K562 (cell line): ENCODE data around the gene SMOC2. TPM values are rescaled to one million over a fixed set of nuclear protein-coding genes. Genes with fewer than 3 reads are reported as not detected.

Experiments used
- ATAC-seq: fragments of 200-7000 bp; cut with Tn5 transposase; 3 replicates; pipeline ENCODE4 v1.9.1; 2020; ENCODE audit warnings: moderate library complexity
- BruUV-seq: library from RNA; stranded (reverse); fragments of 400-500 nt; replicated peaks from 2 replicates; lab custom pipeline; 2021; lab: Mats Ljungman, UMichigan
- CTCF ChIA-PET: fragments of 300-600 bp; formaldehyde crosslinking; extraction: SDS; loops from one replicate; lab custom pipeline; 2021; ENCODE audit warnings: low intra/inter-chr PET ratio; lab: Yijun Ruan, JAX
- POLR2A ChIA-PET: fragments of 300-600, 350-650 bp; sonication (Branson Sonifier 250); formaldehyde crosslinking; extraction: SDS; loops from one replicate; lab custom pipeline; 2021; ENCODE audit warnings: antibody characterized with exemption, inconsistent platforms; lab: Yijun Ruan, JAX
- DNase-seq, 4 experiments: peaks; one replicate each; pipeline versions ENCODE4 v3.0.0 to v3.0.0-alpha.2; 2011 to 2018; ENCODE audit warnings: low spot score in 3 of 4, mixed read lengths in 3 of 4; ENCODE audit errors: extremely low read depth in 1 of 4
- FAIRE-seq: peaks from 2 replicates; lab custom pipeline; 2011; peaks lifted over from hg19 to GRCh38; lab: Jason Lieb, UNC
- H2AFZ ChIP-seq: 2 replicates; pipeline ENCODE4 v1.6.0; 2011; ENCODE audit warnings: low read depth, low read length, control low read depth, inconsistent platforms
- H3K27ac ChIP-seq: fragments of 200-600 bp; 3 replicates; pipeline ENCODE4 v1.8.0; 2011; ENCODE audit warnings: low read depth, mild to moderate bottlenecking, control low read depth, inconsistent platforms, low read length, moderate library complexity, mixed read lengths; ENCODE audit errors: extremely low read depth
- H3K27me3 ChIP-seq, 2 experiments: fragments of 300-600 bp in 1 of 2; 2 replicates in 1 of 2; 3 replicates in 1 of 2; pipeline versions ENCODE4 v1.6.0 to v1.8.0; 2011; ENCODE audit warnings: inconsistent platforms in 2 of 2, low read length in 2 of 2, mild to moderate bottlenecking in 1 of 2, mixed read lengths in 1 of 2, moderate library complexity in 1 of 2; ENCODE audit not compliant: control insufficient read depth in 2 of 2, insufficient read depth in 2 of 2
- H3K36me3 ChIP-seq: fragments of 300-600 bp; 3 replicates; pipeline ENCODE4 v1.8.0; 2011; ENCODE audit warnings: mild to moderate bottlenecking, low read length, inconsistent platforms; ENCODE audit not compliant: control insufficient read depth, insufficient read depth
- H3K4me1 ChIP-seq, 2 experiments: fragments of 200-600 bp in 1 of 2; replicated peaks in 1 of 2; 2 replicates in 1 of 2; 3 replicates in 1 of 2; pipeline versions ENCODE4 v1.5.1 to v1.8.0; 2011; ENCODE audit warnings: inconsistent platforms in 2 of 2, low read length in 2 of 2, mild to moderate bottlenecking in 1 of 2, mixed read lengths in 1 of 2, moderate library complexity in 1 of 2; ENCODE audit not compliant: control insufficient read depth in 2 of 2, insufficient read depth in 2 of 2
- H3K4me2 ChIP-seq: 2 replicates; pipeline ENCODE4 v1.6.1; 2011; ENCODE audit warnings: low read length, control low read depth, inconsistent platforms, mixed read lengths; ENCODE audit not compliant: insufficient read depth
- H3K4me3 ChIP-seq: fragments of 200-600 bp; sonication (generic), shearing (Covaris generic); 2 replicates; pipeline ENCODE4 v1.5.1; 2016; ENCODE audit warnings: control low read depth, inconsistent platforms
- H3K79me2 ChIP-seq: fragments of 200-600 bp; 3 replicates; pipeline ENCODE4 v1.8.0; 2011; ENCODE audit warnings: low read length, inconsistent platforms; ENCODE audit not compliant: control insufficient read depth, insufficient read depth
- H3K9ac ChIP-seq, 2 experiments: 2 replicates each; pipeline versions ENCODE4 v1.6.0 to v1.6.1; 2011; ENCODE audit warnings: low read depth in 2 of 2, low read length in 2 of 2, control low read depth in 1 of 2, inconsistent platforms in 1 of 2, mild to moderate bottlenecking in 1 of 2, mixed read lengths in 1 of 2; ENCODE audit not compliant: insufficient read depth in 1 of 2
- H3K9me1 ChIP-seq: one replicate; pipeline ENCODE4 v1.6.0; 2011; ENCODE audit warnings: inconsistent platforms, mild to moderate bottlenecking, low read length, moderate library complexity; ENCODE audit not compliant: control insufficient read depth, insufficient read depth
- H3K9me3 ChIP-seq: replicated peaks from 2 replicates; pipeline ENCODE4 v1.5.1; 2011; ENCODE audit warnings: low read depth, low read length, inconsistent platforms; ENCODE audit not compliant: control insufficient read depth, insufficient read depth
- H4K20me1 ChIP-seq: replicated peaks from 2 replicates; pipeline ENCODE4 v1.6.1; 2011; ENCODE audit warnings: low read length, inconsistent platforms, mixed read lengths; ENCODE audit not compliant: control insufficient read depth, insufficient read depth
- E2F8 ChIP-seq: fragments of 450-650 bp; IDR thresholded peaks from 2 replicates; pipeline ENCODE4 v1.7.1; 2018; ENCODE audit warnings: mild to moderate bottlenecking, low read depth; ENCODE audit not compliant: partially characterized antibody
- FOXA3 ChIP-seq, 2 experiments: fragments of 450-650 bp in 1 of 2; sonication (generic) in 1 of 2; formaldehyde crosslinking; IDR thresholded peaks in 1 of 2; conservative IDR thresholded peaks in 1 of 2; 2 replicates each; pipeline versions ENCODE4 v1.4.0 to v1.8.0; 2020 to 2022; ENCODE audit warnings: mild to moderate bottlenecking in 2 of 2, missing genetic modification reagents in 1 of 2
- GABPB2 ChIP-seq: fragments of 250-450 bp; sonication (Bioruptor Pico); conservative IDR thresholded peaks from 2 replicates; pipeline ENCODE4 v1.5.1; 2021; ENCODE audit warnings: mild to moderate bottlenecking
- MEF2A ChIP-seq: IDR thresholded peaks from 2 replicates; pipeline ENCODE4 v1.6.1; 2011; ENCODE audit warnings: low read depth, mild to moderate bottlenecking, low read length, moderate library complexity; ENCODE audit not compliant: control insufficient read depth
- SREBF2 ChIP-seq: sonication (generic); formaldehyde crosslinking; IDR thresholded peaks from 2 replicates; pipeline ENCODE4 v1.4.0; 2020; ENCODE audit warnings: mild to moderate bottlenecking, missing genetic modification reagents
- TCF7L2 ChIP-seq: fragments of 150-350 bp; IDR thresholded peaks from 2 replicates; pipeline ENCODE4 v1.6.1; 2016; ENCODE audit warnings: low read depth, mild to moderate bottlenecking, low read length, moderate library complexity
- XRCC4 ChIP-seq: IDR thresholded peaks from one replicate; pipeline ENCODE4 v1.6.1; 2011; ENCODE audit not compliant: insufficient read depth, insufficient read length; ENCODE audit errors: extremely low read depth
- WGBS: fragments of 100-300 bp; shearing (Covaris generic); methylation state at CpG from one replicate; pipeline ENCODE4 v1.1.6; 2016; ENCODE audit warnings: low coverage, mixed read lengths; ENCODE audit not compliant: insufficient coverage; ENCODE audit errors: missing lambda C conversion rate; 5-methylcytosine and 5-hydroxymethylcytosine counted together
- in situ Hi-C: fragments of 300-500 bp; cut with MboI; formaldehyde crosslinking; loops from 4 replicates; pipeline ENCODE4 v1.15.0; 2018; ENCODE audit warnings: inconsistent platforms, mixed read lengths
- intact Hi-C: fragments of 100-400 bp; cut with micrococcal nuclease; formaldehyde crosslinking; loops from 2 replicates; pipeline ENCODE4 v1.14.2; 2022
- polyA plus RNA-seq, 8 experiments: library from polyadenylated mRNA; depleted of rRNA in 4 of 8; stranded (reverse) in 5 of 8; unstranded in 3 of 8; fragments of >200 nt; fragmentation: Nextera tagmentation in 2 of 8; fragmentation: Illumina TruSeq in 1 of 8; extraction: Ambion mirVana in 2 of 8; extraction: Trizol in 1 of 8; gene quantifications; 2 replicates each; pipeline versions ENCODE4 v1.2.1 to v1.2.3, GENCODE V29; 2011 to 2014; ENCODE audit warnings: inconsistent platforms in 1 of 8, missing spikeins in 1 of 8
- total RNA-seq, 7 experiments: library from RNA; depleted of rRNA in 6 of 7; stranded (reverse); fragments of >200 nt in 6 of 7; fragmentation: Illumina TruSeq in 2 of 7; extraction: Trizol in 2 of 7; gene quantifications; 2 replicates each; pipeline versions ENCODE4 v1.2.1 to v1.2.3, GENCODE V29; 2011 to 2021; ENCODE audit warnings: low replicate concordance in 1 of 7

Gene SMOC2
- total and polyA plus RNA-seq, 9 of the 15 experiments (the other 6 are each of a cell fraction or from before 2014, with no cell fraction given), result 0.45 to 2.3 (median 1.1) TPM

GRCh38 chr6:168559574-168560098, 118.7 kb downstream of the SMOC2 start:
- no peak for TF ChIP-seq SREBF2 (CRISPR knock-in tag)
- no peak for TF ChIP-seq XRCC4
- TF ChIP-seq FOXA3 (CRISPR knock-in tag; conservative IDR thresholded peaks at IDR 0.05 in 1 of 2, IDR thresholded peaks at IDR 0.05 in 1 of 2), result no peak
- TF ChIP-seq E2F8, result no peak
- TF ChIP-seq MEF2A, result no peak
- no peak for TF ChIP-seq TCF7L2
- TF ChIP-seq GABPB2 (CRISPR knock-in tag), result no peak
- intact Hi-C loops, result no loop called here
- ChIA-PET POLR2A (no interaction called here), CTCF (no interaction called here)
- H3K36me3 ChIP-seq, result no peaks in the 10 kb centered on the region
- ATAC-seq (no peak), DNase-seq (no peak), FAIRE-seq (no peak)
- no peak overlapping the region for H3K4me2 ChIP-seq
- no peaks in the 10 kb centered on the region for H3K4me1 ChIP-seq
- no peaks in the 10 kb centered on the region for H3K9me1 ChIP-seq
- 0 out of 2 replicates have a peak, but pooled peaks cover 2% of the 10 kb centered on the region for H3K9me3 ChIP-seq
- H3K27ac ChIP-seq, result no peak overlapping the region
- no peak overlapping the region for H2AFZ ChIP-seq
- H3K79me2 ChIP-seq, result no peaks in the 10 kb centered on the region
- peaks cover 0 to 15% of the 10 kb centered on the region in 2 experiments; a peak in 3 of 5 replicates for H3K27me3 ChIP-seq
- no peak overlapping the region for H3K9ac ChIP-seq
- no peak overlapping the region for H3K4me3 ChIP-seq
- 19% methylated on average over 6 of the region's 6 CpGs for WGBS
- BruUV-seq, result no TSS peak
- in situ Hi-C loops, result no loop called here
- H4K20me1 ChIP-seq, result no peaks in the 10 kb centered on the region
